Measurements from ENCODE around the gene CD109.
A peak's percentile ranks its signal among the peaks of the same experiment; 100 is the strongest.

CD109 gene

DNA sequence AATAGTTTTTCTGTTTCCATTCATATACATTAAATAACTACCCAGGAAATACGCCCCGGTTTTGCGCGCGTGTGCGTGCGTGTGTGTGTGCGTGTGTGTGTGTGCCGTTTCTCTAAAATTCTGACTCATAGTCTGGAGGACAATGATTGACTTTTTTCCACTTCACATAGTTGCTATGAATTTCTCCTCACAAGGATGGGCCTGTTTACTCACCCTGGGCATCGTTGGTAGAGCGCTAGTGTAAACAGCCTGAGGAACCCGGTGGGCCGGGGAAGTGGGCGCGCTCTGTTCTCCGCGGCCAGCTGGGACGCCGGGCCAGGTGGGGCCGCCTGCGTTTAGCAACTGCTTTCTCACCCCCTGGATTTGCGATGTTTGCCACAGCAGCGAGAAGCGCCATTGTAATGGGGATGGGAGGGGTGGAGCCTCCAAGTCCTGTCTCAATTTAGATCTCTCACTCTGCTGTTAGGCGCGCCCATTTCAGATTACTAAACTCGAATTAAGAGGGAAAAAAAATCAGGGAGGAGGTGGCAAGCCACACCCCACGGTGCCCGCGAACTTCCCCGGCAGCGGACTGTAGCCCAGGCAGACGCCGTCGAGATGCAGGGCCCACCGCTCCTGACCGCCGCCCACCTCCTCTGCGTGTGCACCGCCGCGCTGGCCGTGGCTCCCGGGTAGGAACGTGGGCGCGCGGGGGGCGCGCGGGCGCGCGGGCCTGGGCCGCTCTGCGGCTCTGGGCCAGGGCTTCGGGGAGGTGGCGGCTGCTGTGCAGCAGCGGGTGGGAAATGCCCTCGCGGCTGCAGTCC lies at the start of gene CD109:
TSS of gene CD109 (plus strand) at position 585 of the 803 bp plus-strand sequence. CDS start at position 598, 13 bp downstream.
- TF ChIP-seq CTCF (IDR thresholded peaks at IDR 0.05; ENCODE audit: unreplicated experiment in 3 of 3) = no peak
- peak within 1 kb of the TSS; percentile 72 to 93 (median 85) for H3K4me3 Mint-ChIP-seq
- H3K9me3 Mint-ChIP-seq = no peaks in the 10 kb centered on the region
- H3K27ac Mint-ChIP-seq = peak within 1 kb of the TSS; percentile 59 to 94 (median 92)
- peaks cover 4% of the 10 kb centered on the region for H3K27me3 Mint-ChIP-seq (ENCODE audit: low read depth)
- H3K36me3 Mint-ChIP-seq (ENCODE audit: low read depth) = no peaks in the 10 kb centered on the region
- peaks cover 30% of the 10 kb centered on the region for H3K4me1 Mint-ChIP-seq

GRCh38 chr6:73648166-73648565 lies 47.8 kb upstream of the CD109 start:
- H3K4me3 Mint-ChIP-seq = peak overlapping the region in 1 of 3 experiments; percentile 26
- peaks cover 5% of the 10 kb centered on the region for H3K36me3 Mint-ChIP-seq (ENCODE audit: low read depth)
- TF ChIP-seq CTCF (IDR thresholded peaks at IDR 0.05; ENCODE audit: unreplicated experiment in 3 of 3) = no peak
- no peaks in the 10 kb centered on the region for H3K9me3 Mint-ChIP-seq
- no peaks in the 10 kb centered on the region for H3K27me3 Mint-ChIP-seq (ENCODE audit: low read depth)
- H3K4me1 Mint-ChIP-seq = peaks cover 49% of the 10 kb centered on the region
- H3K27ac Mint-ChIP-seq = peak overlapping the region in 1 of 3 experiments; percentile 6

- TF ChIP-seq CTCF (IDR thresholded peaks at IDR 0.05; ENCODE audit: unreplicated experiment in 3 of 3) = no peak
- Mint-ChIP-seq H3K4me1 (peaks cover 58% of the 10 kb centered on the region), H3K27ac (no peak overlapping the region), H3K9me3 (no peaks in the 10 kb centered on the region), H3K4me3 (peak overlapping the region in 2 of 3 experiments; percentile 35 to 72), H3K27me3 (ENCODE audit: low read depth) (no peaks in the 10 kb centered on the region), H3K36me3 (ENCODE audit: low read depth) (peaks cover 5% of the 10 kb centered on the region)
Measured at GRCh38 chr6:73649783-73650182, 46.2 kb upstream of the CD109 start.

DNA sequence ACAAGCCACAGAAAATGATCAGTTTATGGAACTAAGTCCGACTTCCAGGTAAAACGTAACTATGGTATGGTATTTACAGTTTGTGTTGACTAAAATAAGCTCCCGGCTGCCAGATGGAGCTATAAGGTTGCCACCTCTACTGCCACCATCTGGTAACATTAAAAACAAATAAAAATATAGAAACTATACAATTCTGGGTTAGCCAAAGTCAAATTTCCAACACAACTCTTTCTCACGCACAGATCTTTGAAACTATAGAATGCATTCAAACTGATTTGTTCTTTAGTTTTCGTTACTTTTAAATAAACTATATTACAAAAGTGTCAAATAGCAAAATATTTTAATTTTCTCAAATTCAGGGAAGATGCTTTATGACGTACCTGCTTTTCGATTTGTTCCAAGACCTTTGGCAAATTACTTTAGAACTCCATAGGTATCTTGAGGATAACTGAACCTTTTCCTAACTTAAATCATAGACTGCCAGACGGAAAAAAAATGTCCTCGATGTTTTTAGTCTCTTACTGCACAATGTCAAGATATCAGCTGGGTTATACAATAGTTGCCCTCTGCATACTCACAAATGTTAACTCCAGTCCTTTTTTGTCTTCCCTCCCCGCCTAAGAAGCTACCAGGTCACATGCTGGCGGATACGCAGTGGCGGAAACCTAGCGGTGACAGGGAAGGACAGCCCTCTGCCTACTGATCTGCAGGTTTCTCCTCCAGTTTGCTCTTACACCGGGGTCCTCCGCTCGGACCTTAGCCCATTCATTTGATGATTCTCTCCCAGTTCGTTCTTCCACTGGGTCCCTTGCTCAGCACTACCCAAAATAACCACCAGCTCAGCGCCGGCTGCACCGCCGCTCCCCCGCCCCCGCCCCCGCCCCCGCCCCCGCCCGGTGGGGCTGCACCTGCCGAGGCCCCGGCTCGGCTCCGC lies 43.1 kb upstream of the CD109 start:
- no peaks in the 10 kb centered on the region for H3K9me3 Mint-ChIP-seq
- H3K4me1 Mint-ChIP-seq = peaks cover 40% of the 10 kb centered on the region
- H3K4me3 Mint-ChIP-seq = peak overlapping the region; percentile 90 to 99 (median 95)
- H3K27ac Mint-ChIP-seq = peak overlapping the region; percentile 71 to 83 (median 81)
- peaks cover 5% of the 10 kb centered on the region for H3K36me3 Mint-ChIP-seq (ENCODE audit: low read depth)
- peak; percentile 32 to 48 (median 41) for TF ChIP-seq CTCF (IDR thresholded peaks at IDR 0.05; ENCODE audit: unreplicated experiment in 3 of 3)
- H3K27me3 Mint-ChIP-seq (ENCODE audit: low read depth) = no peaks in the 10 kb centered on the region

GRCh38 chr6:73653571-73654424 lies 42.2 kb upstream of the CD109 start, which contains the start of gene SLC17A5:
Gene SLC17A5 (minus strand): TSS chr6:73653992. CDS start chr6:73653886, 106 bp downstream.
- Mint-ChIP-seq H3K9me3 (no peaks in the 10 kb centered on the region), H3K27me3 (ENCODE audit: low read depth) (no peaks in the 10 kb centered on the region), H3K36me3 (ENCODE audit: low read depth) (peaks cover 5% of the 10 kb centered on the region), H3K4me1 (peaks cover 34% of the 10 kb centered on the region), H3K4me3 (peak within 1 kb of the TSS; percentile 96 to 99 (median 98)), H3K27ac (peak within 1 kb of the TSS; percentile 95 to 99 (median 96))
- TF ChIP-seq CTCF (IDR thresholded peaks at IDR 0.05; ENCODE audit: unreplicated experiment in 3 of 3) = no peak

Measured in nephron (organoid).